Suprapubic skin (tissue), 4 donors: ENCODE measurements around the gene HOXD12. TPM values are rescaled to one million over a fixed set of nuclear protein-coding genes. Genes with fewer than 3 reads are reported as not detected.
A peak's percentile ranks its signal among the peaks of the same experiment; 100 is the strongest.

ENCODE experiments used
- DNase-seq, 2 donors: peaks; one replicate each; pipeline ENCODE4 v3.0.0-alpha.2; 2019; ENCODE audit warnings: low spot score in 2 of 2
- H3K27ac ChIP-seq: fragments of 200-600 bp; sonication (generic); one replicate; pipeline ENCODE4 v1.5.1; 2019
- H3K27me3 ChIP-seq: fragments of 200-600 bp; sonication (generic); one replicate; pipeline ENCODE4 v1.5.1; 2019
- H3K36me3 ChIP-seq: fragments of 200-600 bp; sonication (generic); one replicate; pipeline ENCODE4 v1.5.1; 2019
- H3K4me1 ChIP-seq: fragments of 200-600 bp; sonication (generic); one replicate; pipeline ENCODE4 v1.5.1; 2019
- H3K4me3 ChIP-seq: fragments of 200-600 bp; sonication (generic); one replicate; pipeline ENCODE4 v1.5.1; 2019; ENCODE audit warnings: mild to moderate bottlenecking
- H3K9me3 ChIP-seq: fragments of 200-600 bp; sonication (generic); one replicate; pipeline ENCODE4 v1.5.1; 2019
- EP300 ChIP-seq: sonication (generic); formaldehyde crosslinking; IDR thresholded peaks from one replicate; pipeline ENCODE4 v1.6.1; 2017; ENCODE audit warnings: antibody characterized with exemption
- POLR2A ChIP-seq, 2 donors: fragments of 450-650 bp; IDR thresholded peaks; one replicate each; pipeline ENCODE4 v1.6.1; 2017; ENCODE audit warnings: antibody characterized with exemption in 2 of 2, mild to moderate bottlenecking in 2 of 2, moderate library complexity in 2 of 2
- POLR2AphosphoS5 ChIP-seq, 3 donors: sonication (generic); formaldehyde crosslinking; IDR thresholded peaks; one replicate each; pipeline ENCODE4 v1.6.1; 2017; ENCODE audit warnings: antibody characterized with exemption in 3 of 3
- WGBS: methylation state at CpG from one replicate; pipeline ENCODE4 v1.1.5; 2018; 5-methylcytosine and 5-hydroxymethylcytosine counted together
- total RNA-seq, 4 donors: library from RNA; depleted of rRNA; stranded (reverse); fragments of >200 nt; gene quantifications; one replicate each; pipeline ENCODE4 v1.1.0, GENCODE V29; 2016
- TF ChIP-seq, protein P1 (sequence below), 2 donors: fragments of 200-600 bp in 1 of 2; fragments of 450-650 bp in 1 of 2; sonication (generic) in 1 of 2; IDR thresholded peaks; one replicate each; pipeline ENCODE4 v1.5.1; 2016 to 2019; ENCODE audit warnings: antibody characterized with exemption in 2 of 2, mild to moderate bottlenecking in 1 of 2, moderate library complexity in 1 of 2

HOXD12 gene
- total RNA-seq, 4 donors from 2014 or later, result not detected

DNA sequence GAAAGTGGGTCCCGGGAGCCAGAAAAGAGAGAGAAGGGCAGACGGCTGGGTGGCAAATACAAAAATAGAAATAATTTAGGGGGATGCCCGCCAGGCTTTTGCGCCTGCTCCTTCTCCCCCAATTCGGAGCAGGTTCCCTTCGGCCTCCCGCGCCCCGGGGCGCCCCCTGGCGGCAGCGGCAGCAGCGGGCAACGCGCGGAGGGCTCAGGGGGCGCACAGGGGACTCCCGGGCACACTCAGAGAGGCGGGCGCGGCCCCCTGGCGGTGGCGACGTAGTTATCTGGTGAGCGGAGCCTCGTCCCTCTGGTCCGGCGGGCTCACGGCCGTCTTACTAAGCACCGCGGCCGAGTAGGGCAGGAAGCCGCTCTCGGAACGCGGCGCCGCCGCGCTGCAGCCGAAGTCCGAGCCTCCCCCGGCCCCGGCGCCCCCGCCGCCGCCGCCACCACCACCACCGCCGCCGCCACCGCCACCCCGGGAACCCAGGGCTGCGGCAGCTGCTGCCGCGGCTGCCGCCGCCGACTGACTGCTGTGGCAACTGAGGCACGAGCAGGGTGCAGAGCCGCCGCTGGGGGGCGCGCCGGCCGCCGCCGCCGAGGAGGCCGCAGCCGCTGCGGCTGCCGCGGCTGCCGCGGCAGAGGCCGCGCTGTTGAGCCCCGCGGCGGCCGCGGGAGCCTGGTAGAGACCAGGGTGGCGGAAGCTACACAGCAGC is 19.6 kb upstream of the HOXD12 start:
- TF ChIP-seq, protein P1, sequence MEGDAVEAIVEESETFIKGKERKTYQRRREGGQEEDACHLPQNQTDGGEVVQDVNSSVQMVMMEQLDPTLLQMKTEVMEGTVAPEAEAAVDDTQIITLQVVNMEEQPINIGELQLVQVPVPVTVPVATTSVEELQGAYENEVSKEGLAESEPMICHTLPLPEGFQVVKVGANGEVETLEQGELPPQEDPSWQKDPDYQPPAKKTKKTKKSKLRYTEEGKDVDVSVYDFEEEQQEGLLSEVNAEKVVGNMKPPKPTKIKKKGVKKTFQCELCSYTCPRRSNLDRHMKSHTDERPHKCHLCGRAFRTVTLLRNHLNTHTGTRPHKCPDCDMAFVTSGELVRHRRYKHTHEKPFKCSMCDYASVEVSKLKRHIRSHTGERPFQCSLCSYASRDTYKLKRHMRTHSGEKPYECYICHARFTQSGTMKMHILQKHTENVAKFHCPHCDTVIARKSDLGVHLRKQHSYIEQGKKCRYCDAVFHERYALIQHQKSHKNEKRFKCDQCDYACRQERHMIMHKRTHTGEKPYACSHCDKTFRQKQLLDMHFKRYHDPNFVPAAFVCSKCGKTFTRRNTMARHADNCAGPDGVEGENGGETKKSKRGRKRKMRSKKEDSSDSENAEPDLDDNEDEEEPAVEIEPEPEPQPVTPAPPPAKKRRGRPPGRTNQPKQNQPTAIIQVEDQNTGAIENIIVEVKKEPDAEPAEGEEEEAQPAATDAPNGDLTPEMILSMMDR (IDR thresholded peaks at IDR 0.05), result peak in 1 of 2 donors; percentile 61
- no peak for TF ChIP-seq POLR2AphosphoS5 (IDR thresholded peaks at IDR 0.05)
- Histone ChIP-seq H3K27me3 (peaks cover 100% of the 10 kb centered on the region), H3K4me3 (peak overlapping the region; percentile 41), H3K4me1 (peaks cover 36% of the 10 kb centered on the region), H3K9me3 (no peaks in the 10 kb centered on the region), H3K36me3 (no peaks in the 10 kb centered on the region), H3K27ac (no peak overlapping the region)
- DNase-seq, result no peak
- WGBS, result 6% methylated on average over 29 of the region's 86 CpGs

DNA sequence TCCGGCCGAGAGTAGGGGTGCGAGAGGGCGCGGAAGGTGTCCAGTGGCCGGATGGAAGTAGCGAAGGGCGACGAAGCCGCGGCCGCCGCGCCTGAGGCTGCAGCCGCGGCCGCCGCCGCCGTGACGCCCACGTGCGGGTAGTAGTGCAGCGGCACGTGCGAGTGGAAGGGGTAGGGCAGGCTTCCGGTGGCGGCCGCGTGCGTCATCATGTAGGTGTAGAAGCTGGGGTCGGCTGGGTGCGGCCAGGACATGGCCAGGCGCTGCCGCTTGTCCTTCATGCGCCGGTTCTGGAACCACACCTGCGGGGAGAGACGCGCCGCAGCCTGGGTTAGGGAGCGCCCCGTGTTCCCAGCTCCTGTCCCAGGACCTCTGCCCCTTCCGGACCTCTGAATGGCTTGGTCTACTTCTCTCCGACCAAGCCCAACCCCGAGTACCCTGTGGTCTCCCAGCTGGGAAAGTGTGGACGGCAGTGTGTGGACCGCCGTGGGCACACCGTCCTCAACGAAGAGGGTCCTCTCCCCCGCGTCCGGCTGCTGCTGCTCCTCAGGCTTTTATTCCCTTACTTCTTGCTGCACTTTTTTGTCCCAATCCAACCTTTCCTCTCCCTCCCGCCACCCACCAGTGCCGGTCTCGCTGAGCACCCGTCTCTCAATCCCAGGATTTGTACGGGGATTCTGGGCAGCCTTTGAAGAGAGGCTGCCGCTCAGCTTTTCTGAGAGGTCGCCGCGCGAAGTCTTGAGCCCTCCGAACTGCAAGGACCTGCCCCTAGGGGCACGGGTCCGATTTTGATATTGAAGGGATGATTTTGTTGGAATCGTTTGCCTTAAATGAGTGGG is 18.8 kb upstream of the HOXD12 start:
- no peak for TF ChIP-seq POLR2A (IDR thresholded peaks at IDR 0.05)
- no peak for TF ChIP-seq POLR2AphosphoS5 (IDR thresholded peaks at IDR 0.05)
- TF ChIP-seq, protein P1 (IDR thresholded peaks at IDR 0.05), result no peak
- TF ChIP-seq EP300, result no peak
- DNase-seq, result no peak
- Histone ChIP-seq H3K27ac (no peak overlapping the region), H3K27me3 (peaks cover 100% of the 10 kb centered on the region), H3K9me3 (no peaks in the 10 kb centered on the region), H3K4me3 (peak overlapping the region; percentile 41), H3K4me1 (peaks cover 44% of the 10 kb centered on the region), H3K36me3 (no peaks in the 10 kb centered on the region)
- WGBS, result 17% methylated on average over 40 of the region's 68 CpGs

GRCh38 chr2:176081376-176081836 is 18.2 kb upstream of the HOXD12 start:
- Histone ChIP-seq H3K9me3 (no peaks in the 10 kb centered on the region), H3K27ac (no peak overlapping the region), H3K4me3 (no peak overlapping the region), H3K4me1 (peaks cover 50% of the 10 kb centered on the region), H3K36me3 (no peaks in the 10 kb centered on the region), H3K27me3 (peaks cover 100% of the 10 kb centered on the region)
- no peak for TF ChIP-seq EP300
- no peak for TF ChIP-seq POLR2A (IDR thresholded peaks at IDR 0.05)
- TF ChIP-seq POLR2AphosphoS5 (IDR thresholded peaks at IDR 0.05), result no peak
- TF ChIP-seq, protein P1 (IDR thresholded peaks at IDR 0.05), result no peak
- no peak for DNase-seq
- WGBS, result 14% methylated on average over 17 of the region's 17 CpGs

DNA sequence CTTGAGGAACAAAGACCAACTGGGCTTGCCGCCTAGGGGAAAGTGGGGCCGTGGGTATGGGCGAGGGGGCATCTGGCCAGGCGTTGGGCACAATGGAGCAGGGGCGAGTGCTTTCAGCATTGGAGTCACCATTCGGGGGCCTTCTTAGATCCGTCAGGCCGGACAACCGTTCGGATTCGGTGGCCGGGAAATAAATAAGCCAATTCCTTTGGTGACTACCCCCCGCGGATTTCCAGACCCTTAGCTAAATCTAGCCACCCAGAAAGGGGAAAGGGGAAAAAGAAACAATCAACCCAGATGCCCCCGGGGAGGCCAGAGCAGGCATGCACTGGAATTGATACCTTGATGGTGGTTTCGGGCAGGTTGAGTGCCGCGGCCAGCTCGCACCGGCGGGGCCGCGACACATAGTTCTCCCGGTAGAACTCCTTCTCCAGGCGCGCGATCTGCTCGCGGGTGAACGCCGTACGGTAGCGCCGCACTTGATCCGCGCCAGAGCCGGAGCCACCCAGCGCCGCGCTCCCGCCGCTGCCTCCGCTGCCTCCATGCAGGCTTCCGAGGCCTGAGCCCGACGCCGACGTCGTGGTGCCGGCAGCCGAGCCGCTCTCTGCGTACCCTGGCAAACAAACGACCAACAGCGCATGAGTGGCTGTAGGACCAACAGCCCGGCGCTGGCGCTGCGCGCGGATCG is 17.6 kb upstream of the HOXD12 start:
- 11% methylated on average over 24 of the region's 62 CpGs for WGBS
- Histone ChIP-seq H3K4me3 (no peak overlapping the region), H3K9me3 (no peaks in the 10 kb centered on the region), H3K27me3 (peaks cover 100% of the 10 kb centered on the region), H3K27ac (no peak overlapping the region), H3K36me3 (no peaks in the 10 kb centered on the region), H3K4me1 (peaks cover 50% of the 10 kb centered on the region)
- no peak for DNase-seq
- TF ChIP-seq, protein P1 (IDR thresholded peaks at IDR 0.05), result no peak
- TF ChIP-seq POLR2AphosphoS5 (IDR thresholded peaks at IDR 0.05) (no peak), POLR2A (IDR thresholded peaks at IDR 0.05) (no peak), EP300 (no peak)

DNA sequence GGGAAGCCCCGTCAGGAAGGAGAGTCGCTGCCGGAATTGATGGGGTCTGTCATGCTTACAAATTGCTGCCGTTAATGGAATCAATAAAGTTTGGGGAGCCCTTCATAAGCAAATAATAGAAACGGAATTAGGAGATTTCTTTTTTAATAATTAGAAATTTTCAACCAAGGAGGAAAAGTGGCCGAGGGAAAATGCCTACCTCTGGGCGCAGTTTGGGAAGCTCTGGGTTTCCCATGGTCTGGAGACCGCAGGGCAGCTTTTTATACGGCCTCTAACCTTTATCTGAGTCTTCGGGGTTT is 17.1 kb upstream of the HOXD12 start:
- no peak overlapping the region for H3K4me3 ChIP-seq
- H3K4me1 ChIP-seq, result peaks cover 50% of the 10 kb centered on the region

More for the DNA sequence above, 17.1 kb upstream of the HOXD12 start:
- H3K27ac ChIP-seq, result no peak overlapping the region
- H3K27me3 ChIP-seq, result peaks cover 100% of the 10 kb centered on the region
- no peaks in the 10 kb centered on the region for H3K36me3 ChIP-seq
- TF ChIP-seq, protein P1 (IDR thresholded peaks at IDR 0.05), result no peak
- TF ChIP-seq EP300 (no peak), POLR2A (IDR thresholded peaks at IDR 0.05) (no peak), POLR2AphosphoS5 (IDR thresholded peaks at IDR 0.05) (no peak)
- no peak for DNase-seq
- H3K9me3 ChIP-seq, result no peaks in the 10 kb centered on the region
- 9% methylated on average over 10 of the region's 10 CpGs for WGBS
